A549 treated with AZD9567 at 1 μM for 4 hours (cell line): ENCODE data around the gene ALDOB. TPM values are rescaled to one million over a fixed set of nuclear protein-coding genes. Genes with fewer than 3 reads are reported as not detected.

ENCODE experiments used
- total RNA-seq: library from RNA; stranded (reverse); fragments of 200-300 nt; extraction: Qiagen RNA extraction; gene quantifications from 5 replicates; pipeline ENCODE4 v1.2.3, GENCODE V29; 2022; ENCODE audit not compliant: insufficient read depth

The ALDOB gene
- total RNA-seq, result not detected in 5 replicates

DNA sequence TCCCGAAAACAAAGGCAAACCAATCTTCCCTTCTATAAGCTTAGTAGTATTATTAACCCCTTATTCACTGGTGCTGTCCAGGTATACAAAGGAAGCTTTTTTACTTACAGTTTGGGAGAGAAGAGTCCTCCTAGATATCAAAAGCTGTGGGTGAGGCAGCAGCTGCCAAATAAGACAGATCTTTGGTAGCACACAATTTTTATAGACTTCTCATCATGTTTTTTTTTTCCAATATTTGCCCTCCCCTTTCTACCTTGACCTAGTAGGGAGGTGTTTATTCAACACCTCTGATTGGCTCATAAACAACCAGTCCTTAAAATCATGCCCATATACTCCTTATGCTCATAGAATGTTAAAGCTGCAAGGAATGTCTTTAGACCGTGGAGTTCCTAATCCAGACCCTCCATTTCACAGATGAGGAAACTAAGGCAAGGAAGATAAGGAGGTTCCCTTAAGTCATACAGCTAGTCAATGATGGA, at the start of gene ALDOB:
Gene ALDOB, minus strand, starts transcription at position 174 of the 479 bp plus-strand sequence. CDS start 4,887 bp downstream, outside the sequence.

GRCh38 chr9:101398068-101398929, 37.3 kb downstream of the ALDOB start, which contains the start of the genes MRPL50 and ZNF189:
MRPL50 (minus strand) TSS chr9:101398618; CDS start chr9:101398592, 26 bp downstream.
ZNF189 (plus strand) TSS chr9:101398851; CDS start chr9:101399157, 306 bp downstream.

GRCh38 chr9:101384873-101385536, 50.6 kb downstream of the ALDOB start, which contains the start of gene BAAT:
BAAT (minus strand) TSS chr9:101385006; CDS start chr9:101371404, 13,602 bp downstream.

Other genes starting within 250 kb of the ALDOB start
- 0.24 to 1.2 TPM (median 0.34 TPM) in 5 replicates for gene BAAT, start 50.8 kb downstream of the ALDOB start, total RNA-seq
- gene MRPL50, start 37.2 kb downstream of the ALDOB start, total RNA-seq, result 12.0 to 20.5 TPM (median 14.1 TPM) in 5 replicates
- gene ZNF189, start 36.9 kb downstream of the ALDOB start, total RNA-seq, result 6.5 to 9.8 TPM (median 6.9 TPM) in 5 replicates
- 19.7 to 24.4 TPM (median 22.2 TPM) in 5 replicates for gene RNF20, start 98.1 kb upstream of the ALDOB start, total RNA-seq
- not detected in 5 replicates for gene PPP3R2, start 159.2 kb upstream of the ALDOB start, total RNA-seq